ENCODE measurements around the gene C1orf122. TPM values are rescaled to one million over a fixed set of nuclear protein-coding genes. Genes with fewer than 3 reads are reported as not detected.

C1orf122 gene
- total RNA-seq, 1 experiment from 2014 or later, result 45.9 TPM

DNA sequence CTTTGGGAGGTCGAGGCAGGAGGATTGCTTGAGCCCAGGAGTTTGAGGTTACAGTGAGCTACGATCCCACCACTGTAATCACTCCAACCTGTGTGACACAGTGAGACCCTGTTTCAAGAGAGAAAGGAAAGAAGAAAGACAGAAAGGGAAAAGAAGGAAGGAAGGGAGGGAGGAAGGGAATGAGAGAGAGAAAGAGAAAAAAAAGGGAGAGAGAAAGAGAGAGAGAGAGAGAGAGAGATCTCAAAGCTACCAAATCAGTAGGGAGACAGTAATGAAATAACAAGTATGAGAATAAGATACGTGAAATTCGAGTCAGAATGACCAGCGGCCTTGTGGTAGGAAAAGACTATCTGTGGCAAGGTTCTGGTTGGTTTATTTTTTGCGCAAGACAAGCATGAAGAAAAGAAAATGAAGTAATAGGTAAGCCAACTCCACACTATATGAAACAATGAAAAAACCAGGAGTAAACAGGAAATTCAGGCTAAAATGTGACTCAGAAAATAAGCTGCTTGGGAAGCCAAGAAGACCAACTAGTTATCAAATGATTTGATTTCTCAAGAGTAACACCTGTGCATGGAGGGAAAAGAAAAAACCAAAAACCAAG lies 42.9 kb downstream of the C1orf122 start:
- no peak overlapping the region for H3K4me3 Mint-ChIP-seq
- ATAC-seq (no peak), DNase-seq (ENCODE audit: low spot score) (no peak)
- peaks cover 5% of the 10 kb centered on the region for H3K36me3 Mint-ChIP-seq
- H3K27me3 Mint-ChIP-seq (ENCODE audit: low read depth), result no peaks in the 10 kb centered on the region
- no peaks in the 10 kb centered on the region for H3K4me1 Mint-ChIP-seq
- TF ChIP-seq, protein P1, sequence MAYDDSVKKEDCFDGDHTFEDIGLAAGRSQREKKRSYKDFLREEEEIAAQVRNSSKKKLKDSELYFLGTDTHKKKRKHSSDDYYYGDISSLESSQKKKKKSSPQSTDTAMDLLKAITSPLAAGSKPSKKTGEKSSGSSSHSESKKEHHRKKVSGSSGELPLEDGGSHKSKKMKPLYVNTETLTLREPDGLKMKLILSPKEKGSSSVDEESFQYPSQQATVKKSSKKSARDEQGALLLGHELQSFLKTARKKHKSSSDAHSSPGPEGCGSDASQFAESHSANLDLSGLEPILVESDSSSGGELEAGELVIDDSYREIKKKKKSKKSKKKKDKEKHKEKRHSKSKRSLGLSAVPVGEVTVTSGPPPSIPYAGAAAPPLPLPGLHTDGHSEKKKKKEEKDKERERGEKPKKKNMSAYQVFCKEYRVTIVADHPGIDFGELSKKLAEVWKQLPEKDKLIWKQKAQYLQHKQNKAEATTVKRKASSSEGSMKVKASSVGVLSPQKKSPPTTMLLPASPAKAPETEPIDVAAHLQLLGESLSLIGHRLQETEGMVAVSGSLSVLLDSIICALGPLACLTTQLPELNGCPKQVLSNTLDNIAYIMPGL (CRISPR knock-in tag; IDR thresholded peaks at IDR 0.05), result no peak
- TF ChIP-seq, protein P2, sequence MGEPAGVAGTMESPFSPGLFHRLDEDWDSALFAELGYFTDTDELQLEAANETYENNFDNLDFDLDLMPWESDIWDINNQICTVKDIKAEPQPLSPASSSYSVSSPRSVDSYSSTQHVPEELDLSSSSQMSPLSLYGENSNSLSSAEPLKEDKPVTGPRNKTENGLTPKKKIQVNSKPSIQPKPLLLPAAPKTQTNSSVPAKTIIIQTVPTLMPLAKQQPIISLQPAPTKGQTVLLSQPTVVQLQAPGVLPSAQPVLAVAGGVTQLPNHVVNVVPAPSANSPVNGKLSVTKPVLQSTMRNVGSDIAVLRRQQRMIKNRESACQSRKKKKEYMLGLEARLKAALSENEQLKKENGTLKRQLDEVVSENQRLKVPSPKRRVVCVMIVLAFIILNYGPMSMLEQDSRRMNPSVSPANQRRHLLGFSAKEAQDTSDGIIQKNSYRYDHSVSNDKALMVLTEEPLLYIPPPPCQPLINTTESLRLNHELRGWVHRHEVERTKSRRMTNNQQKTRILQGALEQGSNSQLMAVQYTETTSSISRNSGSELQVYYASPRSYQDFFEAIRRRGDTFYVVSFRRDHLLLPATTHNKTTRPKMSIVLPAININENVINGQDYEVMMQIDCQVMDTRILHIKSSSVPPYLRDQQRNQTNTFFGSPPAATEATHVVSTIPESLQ (CRISPR knock-in tag; IDR thresholded peaks at IDR 0.05), result no peak
- no peak for TF ChIP-seq NR1H2 (CRISPR knock-in tag; IDR thresholded peaks at IDR 0.05)
- TF ChIP-seq RELA (CRISPR knock-in tag; IDR thresholded peaks at IDR 0.05; ENCODE audit: borderline replicate concordance), result no peak
- TF ChIP-seq, protein P3, sequence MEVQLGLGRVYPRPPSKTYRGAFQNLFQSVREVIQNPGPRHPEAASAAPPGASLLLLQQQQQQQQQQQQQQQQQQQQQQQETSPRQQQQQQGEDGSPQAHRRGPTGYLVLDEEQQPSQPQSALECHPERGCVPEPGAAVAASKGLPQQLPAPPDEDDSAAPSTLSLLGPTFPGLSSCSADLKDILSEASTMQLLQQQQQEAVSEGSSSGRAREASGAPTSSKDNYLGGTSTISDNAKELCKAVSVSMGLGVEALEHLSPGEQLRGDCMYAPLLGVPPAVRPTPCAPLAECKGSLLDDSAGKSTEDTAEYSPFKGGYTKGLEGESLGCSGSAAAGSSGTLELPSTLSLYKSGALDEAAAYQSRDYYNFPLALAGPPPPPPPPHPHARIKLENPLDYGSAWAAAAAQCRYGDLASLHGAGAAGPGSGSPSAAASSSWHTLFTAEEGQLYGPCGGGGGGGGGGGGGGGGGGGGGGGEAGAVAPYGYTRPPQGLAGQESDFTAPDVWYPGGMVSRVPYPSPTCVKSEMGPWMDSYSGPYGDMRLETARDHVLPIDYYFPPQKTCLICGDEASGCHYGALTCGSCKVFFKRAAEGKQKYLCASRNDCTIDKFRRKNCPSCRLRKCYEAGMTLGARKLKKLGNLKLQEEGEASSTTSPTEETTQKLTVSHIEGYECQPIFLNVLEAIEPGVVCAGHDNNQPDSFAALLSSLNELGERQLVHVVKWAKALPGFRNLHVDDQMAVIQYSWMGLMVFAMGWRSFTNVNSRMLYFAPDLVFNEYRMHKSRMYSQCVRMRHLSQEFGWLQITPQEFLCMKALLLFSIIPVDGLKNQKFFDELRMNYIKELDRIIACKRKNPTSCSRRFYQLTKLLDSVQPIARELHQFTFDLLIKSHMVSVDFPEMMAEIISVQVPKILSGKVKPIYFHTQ (CRISPR knock-in tag; IDR thresholded peaks at IDR 0.05), result no peak
- TF ChIP-seq, protein P4, sequence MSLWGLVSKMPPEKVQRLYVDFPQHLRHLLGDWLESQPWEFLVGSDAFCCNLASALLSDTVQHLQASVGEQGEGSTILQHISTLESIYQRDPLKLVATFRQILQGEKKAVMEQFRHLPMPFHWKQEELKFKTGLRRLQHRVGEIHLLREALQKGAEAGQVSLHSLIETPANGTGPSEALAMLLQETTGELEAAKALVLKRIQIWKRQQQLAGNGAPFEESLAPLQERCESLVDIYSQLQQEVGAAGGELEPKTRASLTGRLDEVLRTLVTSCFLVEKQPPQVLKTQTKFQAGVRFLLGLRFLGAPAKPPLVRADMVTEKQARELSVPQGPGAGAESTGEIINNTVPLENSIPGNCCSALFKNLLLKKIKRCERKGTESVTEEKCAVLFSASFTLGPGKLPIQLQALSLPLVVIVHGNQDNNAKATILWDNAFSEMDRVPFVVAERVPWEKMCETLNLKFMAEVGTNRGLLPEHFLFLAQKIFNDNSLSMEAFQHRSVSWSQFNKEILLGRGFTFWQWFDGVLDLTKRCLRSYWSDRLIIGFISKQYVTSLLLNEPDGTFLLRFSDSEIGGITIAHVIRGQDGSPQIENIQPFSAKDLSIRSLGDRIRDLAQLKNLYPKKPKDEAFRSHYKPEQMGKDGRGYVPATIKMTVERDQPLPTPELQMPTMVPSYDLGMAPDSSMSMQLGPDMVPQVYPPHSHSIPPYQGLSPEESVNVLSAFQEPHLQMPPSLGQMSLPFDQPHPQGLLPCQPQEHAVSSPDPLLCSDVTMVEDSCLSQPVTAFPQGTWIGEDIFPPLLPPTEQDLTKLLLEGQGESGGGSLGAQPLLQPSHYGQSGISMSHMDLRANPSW (CRISPR knock-in tag; conservative IDR thresholded peaks at IDR 0.05; ENCODE audit: low read depth), result no peak
- TF ChIP-seq CBFB (CRISPR knock-in tag; IDR thresholded peaks at IDR 0.05; ENCODE audit: low read depth), result no peak
- no peak for TF ChIP-seq TEAD1 (CRISPR knock-in tag; IDR thresholded peaks at IDR 0.05)
- POLR2A ChIA-PET, result interaction anchor here (0.6 to 1.0 kb wide), 3 partner anchors 43 to 617 kb away, joined by 3 to 4 read pairs (median 4); partner anchors contain the start of genes C1orf122 and YRDC
- no peaks in the 10 kb centered on the region for H3K9me3 Mint-ChIP-seq
- no peak overlapping the region for H3K27ac Mint-ChIP-seq
- CTCF ChIA-PET, result interaction anchor here (0.7 to 4.6 kb wide), 2 partner anchors 9 to 11 kb away, joined by 6 to 26 read pairs; partner anchors contain the start of gene MTF1

DNA sequence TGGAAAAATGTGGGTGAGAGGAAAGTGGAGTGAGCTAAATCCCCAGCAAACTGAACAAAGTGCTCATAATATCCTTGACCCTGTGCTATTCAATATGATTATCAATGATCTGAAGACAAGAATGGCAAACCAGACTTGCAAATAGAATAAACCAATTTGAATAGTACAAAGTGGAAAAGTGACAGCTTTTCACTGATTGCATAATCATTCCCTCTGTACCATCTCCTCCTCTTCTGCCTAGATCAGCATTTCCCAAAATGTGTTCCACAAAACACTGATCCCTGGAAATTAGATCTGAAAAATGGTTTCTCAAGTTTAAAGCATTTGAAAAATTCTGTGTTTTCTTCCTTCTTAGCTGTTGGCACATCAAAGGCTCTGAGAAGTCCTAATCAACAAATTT lies 43.7 kb downstream of the C1orf122 start:
- Mint-ChIP-seq H3K27ac (no peak overlapping the region), H3K36me3 (peaks cover 5% of the 10 kb centered on the region), H3K4me3 (no peak overlapping the region), H3K27me3 (ENCODE audit: low read depth) (no peaks in the 10 kb centered on the region), H3K4me1 (no peaks in the 10 kb centered on the region), H3K9me3 (no peaks in the 10 kb centered on the region)
- DNase-seq (ENCODE audit: low spot score) (no peak), ATAC-seq (no peak)
- POLR2A ChIA-PET, result interaction anchor here (1.0 kb wide), 1 partner anchor 43 kb away, joined by 4 read pairs; the partner anchor contains the start of genes C1orf122 and YRDC
- CTCF ChIA-PET, result interaction anchor here (4.6 kb wide), 1 partner anchor 8 kb away, joined by 26 read pairs; the partner anchor contains the start of gene MTF1
- no peak for TF ChIP-seq JAZF1 (CRISPR knock-in tag; IDR thresholded peaks at IDR 0.05)
- TF ChIP-seq, protein P5, sequence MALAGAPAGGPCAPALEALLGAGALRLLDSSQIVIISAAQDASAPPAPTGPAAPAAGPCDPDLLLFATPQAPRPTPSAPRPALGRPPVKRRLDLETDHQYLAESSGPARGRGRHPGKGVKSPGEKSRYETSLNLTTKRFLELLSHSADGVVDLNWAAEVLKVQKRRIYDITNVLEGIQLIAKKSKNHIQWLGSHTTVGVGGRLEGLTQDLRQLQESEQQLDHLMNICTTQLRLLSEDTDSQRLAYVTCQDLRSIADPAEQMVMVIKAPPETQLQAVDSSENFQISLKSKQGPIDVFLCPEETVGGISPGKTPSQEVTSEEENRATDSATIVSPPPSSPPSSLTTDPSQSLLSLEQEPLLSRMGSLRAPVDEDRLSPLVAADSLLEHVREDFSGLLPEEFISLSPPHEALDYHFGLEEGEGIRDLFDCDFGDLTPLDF (CRISPR knock-in tag; IDR thresholded peaks at IDR 0.05), result no peak
- no peak for TF ChIP-seq SP1 (CRISPR knock-in tag; conservative IDR thresholded peaks at IDR 0.05)
- TF ChIP-seq, protein P6, sequence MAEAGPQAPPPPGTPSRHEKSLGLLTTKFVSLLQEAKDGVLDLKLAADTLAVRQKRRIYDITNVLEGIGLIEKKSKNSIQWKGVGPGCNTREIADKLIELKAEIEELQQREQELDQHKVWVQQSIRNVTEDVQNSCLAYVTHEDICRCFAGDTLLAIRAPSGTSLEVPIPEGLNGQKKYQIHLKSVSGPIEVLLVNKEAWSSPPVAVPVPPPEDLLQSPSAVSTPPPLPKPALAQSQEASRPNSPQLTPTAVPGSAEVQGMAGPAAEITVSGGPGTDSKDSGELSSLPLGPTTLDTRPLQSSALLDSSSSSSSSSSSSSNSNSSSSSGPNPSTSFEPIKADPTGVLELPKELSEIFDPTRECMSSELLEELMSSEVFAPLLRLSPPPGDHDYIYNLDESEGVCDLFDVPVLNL (CRISPR knock-in tag; IDR thresholded peaks at IDR 0.05; ENCODE audit: borderline replicate concordance, low read depth), result no peak
- TF ChIP-seq FOXP1 (CRISPR knock-in tag; IDR thresholded peaks at IDR 0.05; ENCODE audit: borderline replicate concordance), result no peak
- TF ChIP-seq, protein P7, sequence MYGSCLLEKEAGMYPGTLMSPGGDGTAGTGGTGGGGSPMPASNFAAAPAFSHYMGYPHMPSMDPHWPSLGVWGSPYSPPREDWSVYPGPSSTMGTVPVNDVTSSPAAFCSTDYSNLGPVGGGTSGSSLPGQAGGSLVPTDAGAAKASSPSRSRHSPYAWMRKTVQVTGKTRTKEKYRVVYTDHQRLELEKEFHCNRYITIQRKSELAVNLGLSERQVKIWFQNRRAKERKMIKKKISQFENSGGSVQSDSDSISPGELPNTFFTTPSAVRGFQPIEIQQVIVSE (CRISPR knock-in tag; IDR thresholded peaks at IDR 0.05; ENCODE audit: borderline replicate concordance), result no peak
- TF ChIP-seq, protein P8, sequence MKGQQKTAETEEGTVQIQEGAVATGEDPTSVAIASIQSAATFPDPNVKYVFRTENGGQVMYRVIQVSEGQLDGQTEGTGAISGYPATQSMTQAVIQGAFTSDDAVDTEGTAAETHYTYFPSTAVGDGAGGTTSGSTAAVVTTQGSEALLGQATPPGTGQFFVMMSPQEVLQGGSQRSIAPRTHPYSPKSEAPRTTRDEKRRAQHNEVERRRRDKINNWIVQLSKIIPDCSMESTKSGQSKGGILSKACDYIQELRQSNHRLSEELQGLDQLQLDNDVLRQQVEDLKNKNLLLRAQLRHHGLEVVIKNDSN (CRISPR knock-in tag; IDR thresholded peaks at IDR 0.05), result no peak
- TF ChIP-seq, protein P9, sequence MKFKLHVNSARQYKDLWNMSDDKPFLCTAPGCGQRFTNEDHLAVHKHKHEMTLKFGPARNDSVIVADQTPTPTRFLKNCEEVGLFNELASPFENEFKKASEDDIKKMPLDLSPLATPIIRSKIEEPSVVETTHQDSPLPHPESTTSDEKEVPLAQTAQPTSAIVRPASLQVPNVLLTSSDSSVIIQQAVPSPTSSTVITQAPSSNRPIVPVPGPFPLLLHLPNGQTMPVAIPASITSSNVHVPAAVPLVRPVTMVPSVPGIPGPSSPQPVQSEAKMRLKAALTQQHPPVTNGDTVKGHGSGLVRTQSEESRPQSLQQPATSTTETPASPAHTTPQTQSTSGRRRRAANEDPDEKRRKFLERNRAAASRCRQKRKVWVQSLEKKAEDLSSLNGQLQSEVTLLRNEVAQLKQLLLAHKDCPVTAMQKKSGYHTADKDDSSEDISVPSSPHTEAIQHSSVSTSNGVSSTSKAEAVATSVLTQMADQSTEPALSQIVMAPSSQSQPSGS (CRISPR knock-in tag; IDR thresholded peaks at IDR 0.05; ENCODE audit: borderline replicate concordance, low read depth), result no peak
- TF ChIP-seq ETV6 (CRISPR knock-in tag; IDR thresholded peaks at IDR 0.05), result no peak
- TF ChIP-seq TEAD1 (CRISPR knock-in tag; IDR thresholded peaks at IDR 0.05), result no peak
- no peak for TF ChIP-seq CBFB (CRISPR knock-in tag; IDR thresholded peaks at IDR 0.05; ENCODE audit: low read depth)

Measured in WTC11 (cell line).